Measurements from ENCODE around the gene CCDC92. TPM values are rescaled to one million over a fixed set of nuclear protein-coding genes. Genes with fewer than 3 reads are reported as not detected.

CCDC92 gene, protein sequence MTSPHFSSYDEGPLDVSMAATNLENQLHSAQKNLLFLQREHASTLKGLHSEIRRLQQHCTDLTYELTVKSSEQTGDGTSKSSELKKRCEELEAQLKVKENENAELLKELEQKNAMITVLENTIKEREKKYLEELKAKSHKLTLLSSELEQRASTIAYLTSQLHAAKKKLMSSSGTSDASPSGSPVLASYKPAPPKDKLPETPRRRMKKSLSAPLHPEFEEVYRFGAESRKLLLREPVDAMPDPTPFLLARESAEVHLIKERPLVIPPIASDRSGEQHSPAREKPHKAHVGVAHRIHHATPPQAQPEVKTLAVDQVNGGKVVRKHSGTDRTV
- 2.1 TPM for polyA plus RNA-seq (2013, experiment 1 of 2)
- polyA plus RNA-seq (2013, experiment 2 of 2): 2.1 TPM

DNA sequence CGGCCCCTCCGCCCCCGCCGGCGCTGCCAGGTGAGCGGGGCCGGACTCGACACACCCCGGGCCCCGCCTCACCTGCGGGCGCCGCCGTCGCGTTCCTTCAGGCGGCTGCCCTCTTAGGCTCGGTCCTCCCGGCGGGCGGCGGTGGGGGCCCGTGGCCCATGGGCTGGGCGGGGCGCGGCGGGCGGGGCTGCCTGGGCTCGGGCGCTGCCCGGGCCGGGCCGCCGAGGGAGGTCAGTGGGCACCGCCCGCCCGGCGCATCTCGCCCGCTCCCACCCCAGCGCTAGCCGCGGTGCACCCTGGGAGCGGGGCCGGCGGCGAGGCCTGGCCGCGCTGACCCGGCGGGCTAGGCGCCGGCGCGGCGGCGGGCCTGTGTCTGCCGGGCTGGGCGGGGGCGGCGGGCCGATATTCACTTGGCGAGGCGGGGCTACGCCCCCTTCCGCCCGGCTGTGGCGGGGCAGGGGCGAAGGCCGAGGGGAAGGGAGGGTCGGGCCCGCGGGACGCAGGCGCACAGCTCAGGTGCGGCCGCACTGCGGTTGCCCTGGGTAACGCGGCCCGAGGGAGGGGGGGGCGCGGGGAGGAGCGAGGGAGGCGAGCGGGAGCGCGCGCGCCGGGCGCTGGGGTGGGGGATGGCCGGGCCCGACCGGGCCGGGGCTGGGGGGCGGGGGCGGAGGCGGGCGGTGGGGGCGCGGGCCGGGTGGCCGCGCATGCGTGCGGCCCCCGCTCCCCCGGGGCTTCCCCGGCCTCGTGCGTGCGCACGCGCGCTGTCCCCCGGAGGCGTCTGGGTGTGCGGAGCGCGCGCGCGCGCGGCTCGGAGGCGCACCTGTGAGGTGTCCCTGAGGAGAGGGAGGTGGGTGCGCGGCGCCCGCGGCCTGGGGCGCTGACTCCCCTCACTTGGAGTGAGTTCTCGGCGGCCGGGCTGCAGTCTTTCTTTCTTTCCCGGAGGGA lies at the start of gene CCDC92, which contains the start of gene ZNF664:
Gene CCDC92 (minus strand): TSS at position 375 of the 945 bp plus-strand sequence. CDS start 28,526 bp downstream, outside the sequence.
Gene ZNF664 (plus strand): TSS at position 759 of the 945 bp plus-strand sequence. CDS start 38,930 bp downstream, outside the sequence.
- no CpG with 5 or more reads among the region's 138 CpGs for WGBS (ENCODE audit: extremely low coverage, insufficient coverage, low lambda C conversion rate)
- Histone ChIP-seq H2BK5ac (ENCODE audit: low read length) (no peak within 1 kb of the TSS), H2BK120ac (ENCODE audit: low read depth, low read length) (peak within 1 kb of the TSS; percentile 76), H3K9ac (ENCODE audit: low read length) (peak within 1 kb of the TSS; percentile 85), H2BK15ac (replicated peaks; ENCODE audit: low read depth) (peak within 1 kb of the TSS; percentile 75), H3K18ac (ENCODE audit: low read length) (peak within 1 kb of the TSS; percentile 99), H3K27me3 (ENCODE audit: insufficient read depth, low read length, poor library complexity) (peaks cover 14% of the 10 kb centered on the region), H3K4me3 (ENCODE audit: low read length) (peak within 1 kb of the TSS; percentile 74), H3K4ac (ENCODE audit: low read depth, low read length) (peak within 1 kb of the TSS; percentile 73), H3K36me3 (ENCODE audit: control insufficient read depth, insufficient read depth, low read length) (peaks cover 1% of the 10 kb centered on the region), H3K4me1 (ENCODE audit: control insufficient read depth, low read depth, low read length) (peaks cover 4% of the 10 kb centered on the region), H4K8ac (ENCODE audit: low read depth, low read length) (peak within 1 kb of the TSS; percentile 99), H3K79me1 (ENCODE audit: low read length) (peaks cover 13% of the 10 kb centered on the region), H3K23ac (ENCODE audit: low read length) (no peak within 1 kb of the TSS), H3K56ac (ENCODE audit: low read length) (peak within 1 kb of the TSS; percentile 93), H3K27ac (ENCODE audit: low read depth, low read length) (peak within 1 kb of the TSS; percentile 97), H4K5ac (ENCODE audit: low read length) (no peak within 1 kb of the TSS), H3K79me2 (ENCODE audit: control insufficient read depth, insufficient read depth, low read length) (peaks cover 6% of the 10 kb centered on the region), H3K4me2 (ENCODE audit: low read length) (peak within 1 kb of the TSS; percentile 95), H2AK5ac (ENCODE audit: low read length) (no peak within 1 kb of the TSS)
- peak; percentile 97 for DNase-seq

DNA sequence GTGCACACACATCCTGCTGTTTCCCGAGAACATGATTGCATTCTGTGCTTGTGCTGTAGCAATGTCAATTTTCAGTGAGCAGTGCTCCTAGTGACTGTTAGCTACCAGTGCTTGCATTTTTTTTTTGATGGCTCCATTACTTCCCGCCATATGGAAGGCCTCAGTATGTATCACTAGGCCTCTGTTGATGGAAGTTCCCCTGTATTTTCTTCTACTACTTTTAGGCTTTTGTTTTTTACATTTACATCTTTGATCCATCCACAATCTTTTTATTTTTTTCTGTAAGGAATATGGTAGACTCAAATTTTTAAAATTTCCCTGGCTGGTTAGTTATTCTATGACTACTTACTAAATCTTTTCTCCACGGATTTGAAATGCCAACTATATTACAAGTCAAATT lies 49.5 kb upstream of the CCDC92 start:
- Histone ChIP-seq H3K56ac (ENCODE audit: low read length) (no peak overlapping the region), H4K8ac (ENCODE audit: low read depth, low read length) (no peak overlapping the region), H3K79me1 (ENCODE audit: low read length) (no peaks in the 10 kb centered on the region), H3K27me3 (ENCODE audit: insufficient read depth, low read length, poor library complexity) (no peaks in the 10 kb centered on the region), H3K4me3 (ENCODE audit: low read length) (no peak overlapping the region), H3K79me2 (ENCODE audit: control insufficient read depth, insufficient read depth, low read length) (no peaks in the 10 kb centered on the region), H3K4me1 (ENCODE audit: control insufficient read depth, low read depth, low read length) (peaks cover 1% of the 10 kb centered on the region), H2AK5ac (ENCODE audit: low read length) (no peak overlapping the region), H3K4me2 (ENCODE audit: low read length) (no peak overlapping the region), H2BK5ac (ENCODE audit: low read length) (no peak overlapping the region), H2BK15ac (replicated peaks; ENCODE audit: low read depth) (no peak overlapping the region), H3K23ac (ENCODE audit: low read length) (no peak overlapping the region), H2BK120ac (ENCODE audit: low read depth, low read length) (no peak overlapping the region), H3K9ac (ENCODE audit: low read length) (no peak overlapping the region), H3K18ac (ENCODE audit: low read length) (no peak overlapping the region), H3K4ac (ENCODE audit: low read depth, low read length) (no peak overlapping the region), H3K36me3 (ENCODE audit: control insufficient read depth, insufficient read depth, low read length) (no peaks in the 10 kb centered on the region), H4K5ac (ENCODE audit: low read length) (no peak overlapping the region), H3K27ac (ENCODE audit: low read depth, low read length) (no peak overlapping the region)
- no peak for DNase-seq
- no CpG with 5 or more reads among the region's 3 CpGs for WGBS (ENCODE audit: extremely low coverage, insufficient coverage, low lambda C conversion rate)

GRCh38 chr12:124021007-124021406 lies 48.4 kb upstream of the CCDC92 start:
- Histone ChIP-seq H4K8ac (ENCODE audit: low read depth, low read length) (no peak overlapping the region), H3K79me1 (ENCODE audit: low read length) (no peaks in the 10 kb centered on the region), H3K18ac (ENCODE audit: low read length) (no peak overlapping the region), H2AK5ac (ENCODE audit: low read length) (no peak overlapping the region), H3K9ac (ENCODE audit: low read length) (no peak overlapping the region), H4K5ac (ENCODE audit: low read length) (no peak overlapping the region), H3K36me3 (ENCODE audit: control insufficient read depth, insufficient read depth, low read length) (no peaks in the 10 kb centered on the region), H3K4ac (ENCODE audit: low read depth, low read length) (no peak overlapping the region), H3K4me2 (ENCODE audit: low read length) (no peak overlapping the region), H2BK120ac (ENCODE audit: low read depth, low read length) (no peak overlapping the region), H2BK15ac (replicated peaks; ENCODE audit: low read depth) (no peak overlapping the region), H3K27me3 (ENCODE audit: insufficient read depth, low read length, poor library complexity) (no peaks in the 10 kb centered on the region), H3K4me3 (ENCODE audit: low read length) (no peak overlapping the region), H3K4me1 (ENCODE audit: control insufficient read depth, low read depth, low read length) (peaks cover 1% of the 10 kb centered on the region), H3K27ac (ENCODE audit: low read depth, low read length) (no peak overlapping the region), H3K23ac (ENCODE audit: low read length) (no peak overlapping the region), H2BK5ac (ENCODE audit: low read length) (no peak overlapping the region), H3K56ac (ENCODE audit: low read length) (no peak overlapping the region), H3K79me2 (ENCODE audit: control insufficient read depth, insufficient read depth, low read length) (no peaks in the 10 kb centered on the region)
- no peak for DNase-seq
- no CpG with 5 or more reads among the region's 3 CpGs for WGBS (ENCODE audit: extremely low coverage, insufficient coverage, low lambda C conversion rate)

DNA sequence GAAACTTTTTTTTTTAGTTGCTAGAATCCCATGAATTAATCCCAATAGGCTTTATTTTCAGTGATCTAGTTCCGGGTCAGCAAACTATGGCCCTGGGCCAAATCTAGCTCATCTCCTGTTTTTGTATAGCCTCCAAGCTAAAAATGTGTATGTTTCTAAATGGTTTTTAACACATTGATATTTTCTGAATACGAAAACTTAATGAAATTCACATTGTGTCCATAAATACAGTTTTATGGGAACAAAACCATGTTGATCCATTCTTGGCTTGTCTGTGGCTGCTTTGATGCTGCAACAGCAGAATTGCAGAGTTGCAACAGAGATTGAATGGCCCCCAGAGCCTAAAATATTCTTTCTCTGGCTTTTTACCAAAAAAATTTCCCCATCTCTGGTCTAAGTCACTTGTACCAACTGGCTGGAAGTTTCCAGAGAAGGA lies 47.9 kb upstream of the CCDC92 start:
- Histone ChIP-seq H3K27ac (ENCODE audit: low read depth, low read length) (no peak overlapping the region), H3K79me2 (ENCODE audit: control insufficient read depth, insufficient read depth, low read length) (no peaks in the 10 kb centered on the region), H2BK5ac (ENCODE audit: low read length) (no peak overlapping the region), H2AK5ac (ENCODE audit: low read length) (no peak overlapping the region), H3K4ac (ENCODE audit: low read depth, low read length) (no peak overlapping the region), H3K4me3 (ENCODE audit: low read length) (no peak overlapping the region), H3K79me1 (ENCODE audit: low read length) (no peaks in the 10 kb centered on the region), H3K23ac (ENCODE audit: low read length) (no peak overlapping the region), H3K4me1 (ENCODE audit: control insufficient read depth, low read depth, low read length) (peaks cover 1% of the 10 kb centered on the region), H4K5ac (ENCODE audit: low read length) (no peak overlapping the region), H3K4me2 (ENCODE audit: low read length) (no peak overlapping the region), H3K56ac (ENCODE audit: low read length) (no peak overlapping the region), H2BK15ac (replicated peaks; ENCODE audit: low read depth) (no peak overlapping the region), H3K36me3 (ENCODE audit: control insufficient read depth, insufficient read depth, low read length) (no peaks in the 10 kb centered on the region), H3K9ac (ENCODE audit: low read length) (no peak overlapping the region), H2BK120ac (ENCODE audit: low read depth, low read length) (no peak overlapping the region), H3K18ac (ENCODE audit: low read length) (no peak overlapping the region), H3K27me3 (ENCODE audit: insufficient read depth, low read length, poor library complexity) (no peaks in the 10 kb centered on the region), H4K8ac (ENCODE audit: low read depth, low read length) (no peak overlapping the region)
- WGBS (ENCODE audit: extremely low coverage, insufficient coverage, low lambda C conversion rate): no CpG with 5 or more reads among the region's 2 CpGs
- DNase-seq: no peak

GRCh38 chr12:124019115-124019514 lies 46.5 kb upstream of the CCDC92 start:
- no peak overlapping the region for H4K5ac ChIP-seq (ENCODE audit: low read length)
- no peak overlapping the region for H3K23ac ChIP-seq (ENCODE audit: low read length)
- no peak overlapping the region for H3K18ac ChIP-seq (ENCODE audit: low read length)
- no peak overlapping the region for H3K4me2 ChIP-seq (ENCODE audit: low read length)
- H2AK5ac ChIP-seq (ENCODE audit: low read length): no peak overlapping the region
- H3K4me1 ChIP-seq (ENCODE audit: control insufficient read depth, low read depth, low read length): no peaks in the 10 kb centered on the region
- no peak overlapping the region for H3K4me3 ChIP-seq (ENCODE audit: low read length)
- DNase-seq: no peak
- H4K8ac ChIP-seq (ENCODE audit: low read depth, low read length): no peak overlapping the region
- no peak overlapping the region for H2BK15ac ChIP-seq (replicated peaks; ENCODE audit: low read depth)
- H2BK5ac ChIP-seq (ENCODE audit: low read length): no peak overlapping the region
- H3K9ac ChIP-seq (ENCODE audit: low read length): no peak overlapping the region
- H3K56ac ChIP-seq (ENCODE audit: low read length): no peak overlapping the region
- no peak overlapping the region for H2BK120ac ChIP-seq (ENCODE audit: low read depth, low read length)
- no peaks in the 10 kb centered on the region for H3K27me3 ChIP-seq (ENCODE audit: insufficient read depth, low read length, poor library complexity)
- no peak overlapping the region for H3K4ac ChIP-seq (ENCODE audit: low read depth, low read length)
- no peaks in the 10 kb centered on the region for H3K36me3 ChIP-seq (ENCODE audit: control insufficient read depth, insufficient read depth, low read length)
- H3K79me1 ChIP-seq (ENCODE audit: low read length): no peaks in the 10 kb centered on the region
- no peak overlapping the region for H3K27ac ChIP-seq (ENCODE audit: low read depth, low read length)
- no peaks in the 10 kb centered on the region for H3K79me2 ChIP-seq (ENCODE audit: control insufficient read depth, insufficient read depth, low read length)

All from mesendoderm (in vitro differentiated cells).